ENCODE measurements around the gene ITGBL1. TPM values are rescaled to one million over a fixed set of nuclear protein-coding genes. Genes with fewer than 3 reads are reported as not detected.

Gene ITGBL1
- total and polyA plus RNA-seq, 2 of the 4 experiments (the other 2 are of a cell fraction), result 22.2 to 24.2 TPM

DNA sequence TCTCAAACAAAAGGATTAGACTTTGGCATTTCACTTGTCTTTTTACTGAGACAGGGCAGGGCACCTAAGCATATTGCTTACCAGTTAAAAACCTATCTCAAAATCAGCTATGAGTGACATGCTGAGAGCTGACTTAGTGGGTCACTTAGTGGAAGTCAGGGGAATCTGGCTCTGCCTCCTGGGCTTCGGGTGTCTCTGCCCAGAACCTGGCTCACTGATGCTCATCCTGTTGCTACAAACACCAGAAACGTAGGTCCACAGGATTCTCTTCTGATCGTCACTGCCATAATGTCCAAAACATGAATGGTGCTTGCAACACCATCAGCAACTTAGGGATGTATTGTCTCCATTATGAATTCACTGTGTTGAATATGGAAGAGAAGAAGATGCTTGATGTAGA is 276.1 kb downstream of the ITGBL1 start:
- in situ Hi-C loops (cut with MboI; ENCODE audit: low sequenced_read_pairs), result no loop called here
- CTCF ChIA-PET, result no interaction called here

More for the DNA sequence above, 276.1 kb downstream of the ITGBL1 start:
- Histone ChIP-seq H2AFZ (replicated peaks; ENCODE audit: low read length, poor library complexity) (no peak overlapping the region), H4K8ac (ENCODE audit: low read depth in 2 of 2, low read length in 2 of 2) (no peak overlapping the region), H2AK5ac (ENCODE audit: low read depth, low read length) (no peak overlapping the region), H3K18ac (ENCODE audit: low read depth, low read length) (no peak overlapping the region), H3K56ac (ENCODE audit: extremely low read depth, insufficient read depth, low read length) (no peak overlapping the region), H3K9me3 (ENCODE audit: control insufficient read depth, insufficient read depth, low read length) (no peaks in the 10 kb centered on the region), H3K4ac (ENCODE audit: low read depth, low read length) (no peak overlapping the region), H3K36me3 (ENCODE audit: control insufficient read depth, insufficient read depth, low read length) (no peaks in the 10 kb centered on the region), H3K4me2 (ENCODE audit: low read depth, low read length) (no peak overlapping the region), H3K9ac (ENCODE audit: low read depth, low read length) (no peak overlapping the region), H3K4me3 (ENCODE audit: insufficient read depth, low read depth, low read length) (no peak overlapping the region), H2BK15ac (ENCODE audit: low read depth, low read length) (no peak overlapping the region), H3K79me1 (ENCODE audit: low read depth in 1 of 2, low read length in 2 of 2) (no peaks in the 10 kb centered on the region), H2BK120ac (ENCODE audit: low read depth, low read length) (no peak overlapping the region), H3K4me1 (ENCODE audit: control insufficient read depth, insufficient read depth, low read length) (no peaks in the 10 kb centered on the region), H4K20me1 (ENCODE audit: insufficient read depth, low read length) (no peaks in the 10 kb centered on the region), H2BK5ac (ENCODE audit: low read depth, low read length, poor library complexity, severe bottlenecking) (no peak overlapping the region), H2BK20ac (ENCODE audit: low read depth, low read length) (no peak overlapping the region), H3K23ac (ENCODE audit: low read depth, low read length) (no peak overlapping the region), H3K27me3 (ENCODE audit: control insufficient read depth, insufficient read depth, low read length) (no peaks in the 10 kb centered on the region), H4K91ac (ENCODE audit: insufficient read depth, low read depth, low read length) (no peak overlapping the region), H3K27ac (ENCODE audit: insufficient read depth, low read length) (no peak overlapping the region), H3K14ac (replicated peaks; ENCODE audit: low read depth, low read length) (no peak overlapping the region), H4K5ac (ENCODE audit: low read depth, low read length) (no peak overlapping the region), H2AK9ac (replicated peaks; ENCODE audit: low read depth, low read length, poor library complexity) (no peak overlapping the region), H3K9me1 (ENCODE audit: insufficient read depth, low read length) (no peaks in the 10 kb centered on the region)
- intact Hi-C loops (cut with micrococcal nuclease) (no loop called here), dilution Hi-C loops (cut with HindIII; ENCODE audit: low sequenced_read_pairs, unreplicated experiment) (no loop called here)
- no TSS peak for BruUV-seq (replicated peaks)
- WGBS, 2 experiments (ENCODE audit: extremely low coverage in 2 of 2, insufficient read length in 1 of 2), result no CpG with 5 or more reads among the region's 3 CpGs
- ATAC-seq (ENCODE audit: low read depth) (no peak), DNase-seq (no peak)
- POLR2A ChIA-PET (ENCODE audit: unreplicated experiment), result no interaction called here
- no peak for TF ChIP-seq RCOR1 (IDR thresholded peaks at IDR 0.05; ENCODE audit: insufficient replicate concordance, low read length)

Measured in IMR-90 (cell line).